SK-N-SH (cell line): ENCODE data around the gene INS.

Experiments
- CTCF ChIP-seq: fragments of 200-600 bp; sonication (generic); IDR thresholded peaks from 2 replicates; pipeline ENCODE4 v1.6.1; 2017; ENCODE audit warnings: antibody characterized with exemption, mild to moderate bottlenecking, moderate library complexity
- NRF1 ChIP-seq: IDR thresholded peaks from 2 replicates; pipeline ENCODE4 v1.6.1; 2012; ENCODE audit warnings: low read depth, mild to moderate bottlenecking, low read length
- POLR2AphosphoS5 ChIP-seq: IDR thresholded peaks from 2 replicates; pipeline ENCODE4 v1.6.1; 2012; ENCODE audit warnings: low read depth, low read length
- RXRA ChIP-seq: IDR thresholded peaks from 2 replicates; pipeline ENCODE4 v1.4.0; 2012; ENCODE audit warnings: low read depth, mild to moderate bottlenecking, borderline replicate concordance
- TF ChIP-seq, protein P1 (sequence below): IDR thresholded peaks from 2 replicates; pipeline ENCODE4 v1.6.1; 2012; ENCODE audit warnings: mild to moderate bottlenecking, low read depth, low read length, moderate library complexity

DNA sequence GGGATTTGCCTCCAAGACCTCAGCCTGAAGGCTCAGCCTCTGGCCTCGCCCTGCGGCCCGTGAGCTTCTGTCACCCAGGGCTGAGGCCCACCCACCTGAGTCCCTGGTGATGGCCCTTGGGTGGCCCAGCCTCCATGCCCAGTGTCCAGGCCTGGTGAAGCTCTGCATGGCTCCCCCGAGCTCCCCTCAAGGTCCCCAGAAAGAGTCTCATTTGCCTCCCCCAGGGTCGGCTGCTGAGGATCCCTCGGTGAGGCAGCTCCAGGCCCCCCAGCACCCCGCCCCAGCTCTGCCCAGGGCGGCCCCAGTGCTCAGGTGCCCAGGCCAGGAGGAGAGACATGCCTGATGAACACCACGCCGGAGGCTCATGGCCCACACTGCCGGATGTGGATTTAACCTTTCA lies 12.8 kb upstream of the INS start:
- TF ChIP-seq RXRA (no peak), NRF1 (no peak), CTCF (no peak), POLR2AphosphoS5 (no peak)
- TF ChIP-seq, protein P1, sequence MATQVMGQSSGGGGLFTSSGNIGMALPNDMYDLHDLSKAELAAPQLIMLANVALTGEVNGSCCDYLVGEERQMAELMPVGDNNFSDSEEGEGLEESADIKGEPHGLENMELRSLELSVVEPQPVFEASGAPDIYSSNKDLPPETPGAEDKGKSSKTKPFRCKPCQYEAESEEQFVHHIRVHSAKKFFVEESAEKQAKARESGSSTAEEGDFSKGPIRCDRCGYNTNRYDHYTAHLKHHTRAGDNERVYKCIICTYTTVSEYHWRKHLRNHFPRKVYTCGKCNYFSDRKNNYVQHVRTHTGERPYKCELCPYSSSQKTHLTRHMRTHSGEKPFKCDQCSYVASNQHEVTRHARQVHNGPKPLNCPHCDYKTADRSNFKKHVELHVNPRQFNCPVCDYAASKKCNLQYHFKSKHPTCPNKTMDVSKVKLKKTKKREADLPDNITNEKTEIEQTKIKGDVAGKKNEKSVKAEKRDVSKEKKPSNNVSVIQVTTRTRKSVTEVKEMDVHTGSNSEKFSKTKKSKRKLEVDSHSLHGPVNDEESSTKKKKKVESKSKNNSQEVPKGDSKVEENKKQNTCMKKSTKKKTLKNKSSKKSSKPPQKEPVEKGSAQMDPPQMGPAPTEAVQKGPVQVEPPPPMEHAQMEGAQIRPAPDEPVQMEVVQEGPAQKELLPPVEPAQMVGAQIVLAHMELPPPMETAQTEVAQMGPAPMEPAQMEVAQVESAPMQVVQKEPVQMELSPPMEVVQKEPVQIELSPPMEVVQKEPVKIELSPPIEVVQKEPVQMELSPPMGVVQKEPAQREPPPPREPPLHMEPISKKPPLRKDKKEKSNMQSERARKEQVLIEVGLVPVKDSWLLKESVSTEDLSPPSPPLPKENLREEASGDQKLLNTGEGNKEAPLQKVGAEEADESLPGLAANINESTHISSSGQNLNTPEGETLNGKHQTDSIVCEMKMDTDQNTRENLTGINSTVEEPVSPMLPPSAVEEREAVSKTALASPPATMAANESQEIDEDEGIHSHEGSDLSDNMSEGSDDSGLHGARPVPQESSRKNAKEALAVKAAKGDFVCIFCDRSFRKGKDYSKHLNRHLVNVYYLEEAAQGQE: no peak
